ENCODE measurements around the gene ZSWIM4.
"Not testable (repeated sequence)": the region's sequence is repeated elsewhere in the genome, so short reads cannot be mapped to it uniquely, and the experiment has no call there.

The ZSWIM4 gene

DNA sequence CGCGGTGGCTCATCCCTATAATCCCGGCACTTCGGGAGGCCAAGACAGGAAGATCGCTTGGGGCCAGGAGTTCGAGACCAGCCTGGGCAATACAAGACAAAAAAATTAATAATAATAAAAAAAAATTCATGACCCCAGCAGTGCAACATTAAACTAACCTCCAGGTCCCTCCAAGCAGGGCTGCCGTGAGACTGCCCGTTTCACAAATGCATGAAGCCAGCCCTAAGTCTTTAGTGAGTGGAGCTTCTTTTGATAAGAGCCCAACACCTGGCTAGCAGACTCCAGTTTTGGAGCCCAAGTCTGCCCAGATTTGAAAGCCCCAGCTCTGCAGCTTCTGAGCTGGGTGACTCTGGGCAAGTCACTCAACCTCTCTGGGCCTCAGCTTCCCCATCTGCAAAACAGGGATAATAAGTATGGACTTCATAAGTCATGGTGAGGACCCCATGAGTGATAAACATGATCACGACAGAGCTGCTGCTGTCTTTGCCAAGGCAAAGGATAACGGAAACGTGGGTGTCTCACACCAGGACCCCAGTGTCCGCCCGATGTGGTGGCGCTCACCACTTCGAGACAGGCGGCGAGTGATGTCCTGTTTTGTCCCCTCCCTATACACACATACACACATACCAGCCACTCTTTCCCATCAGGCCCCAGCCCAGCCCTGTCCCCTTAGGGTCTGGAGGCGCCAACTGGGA is 43.3 kb downstream of the ZSWIM4 start:
- no peak for DNase-seq

DNA sequence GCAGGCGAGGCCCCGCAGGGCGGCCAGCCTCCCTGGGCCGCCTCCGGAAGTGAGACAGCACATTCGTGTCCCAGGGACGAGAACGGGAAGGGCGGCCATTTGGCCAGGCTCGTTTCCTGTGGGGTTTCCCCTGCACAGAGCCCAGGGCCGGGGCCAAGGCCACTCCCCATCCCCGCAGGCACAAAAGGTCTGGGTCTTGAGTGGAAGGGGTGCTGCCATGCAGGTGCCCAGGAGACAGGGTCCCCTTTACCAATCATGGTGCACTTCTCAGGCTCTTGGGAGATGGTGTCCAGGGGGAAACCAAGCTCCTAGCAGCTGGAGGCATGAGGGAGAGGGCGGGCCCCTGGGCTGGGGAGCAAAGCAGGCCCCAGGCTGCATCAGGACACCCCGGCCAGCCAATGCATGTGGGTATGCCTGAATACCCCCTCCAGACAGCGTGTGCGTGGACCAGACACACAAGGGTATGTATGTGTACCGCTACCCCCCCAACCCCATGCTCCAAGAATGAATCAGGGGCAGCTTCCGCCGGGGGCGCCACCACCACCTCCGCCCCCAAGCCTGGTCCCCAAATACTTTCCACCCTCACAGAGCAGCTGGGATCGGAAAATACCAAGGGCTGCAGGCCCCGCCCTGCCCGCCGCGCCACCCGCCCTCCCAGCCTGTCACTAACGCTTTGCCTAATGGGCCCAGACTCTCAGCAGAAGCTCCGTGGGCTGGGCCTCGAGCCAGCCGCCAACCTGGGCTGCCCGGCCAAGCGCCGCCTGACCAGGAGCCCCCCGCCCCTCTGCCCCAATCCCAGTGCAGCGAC is 44.1 kb downstream of the ZSWIM4 start:
- peak; percentile 42 for DNase-seq

DNA sequence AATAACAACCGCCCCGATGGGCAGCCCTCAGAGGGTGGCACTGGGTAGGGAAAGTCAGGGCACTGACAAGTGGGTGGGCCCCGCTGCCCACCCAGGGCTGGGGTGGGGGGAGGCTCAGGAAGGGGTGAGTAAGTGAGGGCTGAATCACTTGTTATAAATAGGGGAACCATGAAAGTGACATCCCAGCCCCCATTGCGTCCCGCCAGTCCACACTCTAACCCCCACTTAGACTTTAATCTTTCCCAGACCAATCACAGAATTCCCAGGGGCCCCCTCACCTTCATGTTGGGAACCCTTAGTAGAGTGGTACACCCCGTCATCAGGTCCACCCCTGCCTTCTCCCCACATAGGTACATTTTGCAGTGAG is 44.7 kb downstream of the ZSWIM4 start:
- no peak for DNase-seq

DNA sequence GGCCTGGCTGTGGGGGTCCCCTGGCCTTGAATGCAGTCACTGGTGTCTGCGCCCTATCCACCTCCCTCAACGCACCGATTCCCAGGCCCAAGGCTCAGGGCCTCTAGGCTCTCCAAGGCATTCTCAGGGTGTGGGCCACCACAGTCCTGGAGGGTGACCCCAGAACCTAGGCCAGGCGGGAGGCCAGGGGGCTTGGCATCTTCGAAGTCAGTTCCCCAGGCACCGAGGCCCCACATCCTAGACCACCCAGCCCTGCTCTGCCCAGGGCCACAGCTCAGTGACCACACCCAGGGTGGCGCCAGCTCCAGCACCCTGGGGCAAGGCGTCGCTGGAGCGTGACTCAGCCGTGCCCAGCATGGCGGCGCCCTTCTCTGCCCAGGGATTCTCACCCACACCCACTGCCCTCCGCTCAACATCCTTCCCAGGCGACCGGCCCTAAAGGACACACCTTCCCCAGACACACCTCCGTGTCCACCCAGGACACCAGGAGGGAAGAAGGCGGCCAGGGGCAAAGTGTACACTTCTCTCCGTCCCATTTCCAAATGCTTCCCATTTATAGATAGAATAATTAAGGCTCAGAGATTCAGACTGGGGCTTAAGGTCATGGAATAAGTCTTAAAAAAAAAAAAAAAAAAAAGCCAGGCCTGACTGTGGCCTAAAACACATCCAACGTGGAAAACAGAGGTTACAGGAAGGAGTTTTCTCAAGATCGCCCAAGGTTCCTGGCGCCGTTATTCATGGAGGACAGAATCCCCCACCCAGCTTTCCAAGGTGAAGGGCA is 45.3 kb downstream of the ZSWIM4 start:
- peak; percentile 47 for DNase-seq

- no peak for DNase-seq
Measured at GRCh38 chr19:13841086-13841961, 46.1 kb downstream of the ZSWIM4 start.

GRCh38 chr19:13841962-13842290 is 46.7 kb downstream of the ZSWIM4 start:
- DNase-seq, result no peak

- peak; percentile 43 for DNase-seq
Measured at GRCh38 chr19:13842291-13843103, 47.3 kb downstream of the ZSWIM4 start.

DNA sequence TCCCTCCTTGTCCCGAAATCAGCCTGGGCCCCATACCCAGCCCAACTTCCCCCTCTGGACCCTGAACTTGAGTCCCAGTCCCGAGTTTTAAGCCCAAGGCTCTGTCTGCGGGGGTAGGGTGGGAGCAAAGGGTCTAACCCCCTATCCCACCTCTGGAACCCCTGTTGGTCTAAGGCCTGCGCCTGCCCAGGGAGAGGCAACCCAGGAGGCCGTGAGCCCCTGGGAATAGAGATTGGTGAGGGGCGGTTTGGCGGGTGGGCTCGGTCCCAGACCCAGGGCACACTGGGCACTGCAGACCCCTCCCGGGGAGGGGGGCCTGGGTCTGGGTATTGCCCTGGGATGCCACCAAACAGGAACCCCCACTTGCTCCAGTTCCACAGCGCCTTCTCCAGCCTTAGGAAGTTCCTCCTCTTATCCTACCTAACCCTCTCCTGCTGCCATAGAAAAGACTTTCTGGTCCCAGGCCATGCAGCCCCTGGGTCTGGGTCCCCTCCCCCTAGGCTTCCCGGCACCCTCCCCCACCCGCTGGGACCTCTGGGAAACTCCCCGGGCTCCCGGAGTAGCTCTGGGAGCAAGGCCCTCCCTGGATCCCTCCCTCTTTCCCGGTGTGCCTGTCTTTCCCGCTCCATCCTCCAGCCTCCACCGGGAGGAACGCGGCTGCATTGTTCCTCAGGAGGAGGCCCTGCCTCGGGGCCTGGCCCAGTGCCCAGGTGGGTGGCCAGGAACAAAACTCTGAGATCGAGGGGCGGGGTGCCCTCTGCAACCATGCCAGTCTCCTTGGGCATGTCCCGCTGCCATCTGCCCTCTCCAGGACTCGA is 48.1 kb downstream of the ZSWIM4 start:
- DNase-seq, result peak; percentile 41

- DNase-seq, result no peak
Measured at GRCh38 chr19:13844130-13844631, 48.9 kb downstream of the ZSWIM4 start.

GRCh38 chr19:13846557-13847406 is 51.5 kb downstream of the ZSWIM4 start:
- DNase-seq, result peak; percentile 81

GRCh38 chr19:13847407-13848339 is 52.4 kb downstream of the ZSWIM4 start:
- peak; percentile 68 for DNase-seq

- DNase-seq, result no peak
Measured at GRCh38 chr19:13848340-13848677, 53.1 kb downstream of the ZSWIM4 start.

- no peak for DNase-seq
Measured at GRCh38 chr19:13848798-13849676, 53.8 kb downstream of the ZSWIM4 start.

DNA sequence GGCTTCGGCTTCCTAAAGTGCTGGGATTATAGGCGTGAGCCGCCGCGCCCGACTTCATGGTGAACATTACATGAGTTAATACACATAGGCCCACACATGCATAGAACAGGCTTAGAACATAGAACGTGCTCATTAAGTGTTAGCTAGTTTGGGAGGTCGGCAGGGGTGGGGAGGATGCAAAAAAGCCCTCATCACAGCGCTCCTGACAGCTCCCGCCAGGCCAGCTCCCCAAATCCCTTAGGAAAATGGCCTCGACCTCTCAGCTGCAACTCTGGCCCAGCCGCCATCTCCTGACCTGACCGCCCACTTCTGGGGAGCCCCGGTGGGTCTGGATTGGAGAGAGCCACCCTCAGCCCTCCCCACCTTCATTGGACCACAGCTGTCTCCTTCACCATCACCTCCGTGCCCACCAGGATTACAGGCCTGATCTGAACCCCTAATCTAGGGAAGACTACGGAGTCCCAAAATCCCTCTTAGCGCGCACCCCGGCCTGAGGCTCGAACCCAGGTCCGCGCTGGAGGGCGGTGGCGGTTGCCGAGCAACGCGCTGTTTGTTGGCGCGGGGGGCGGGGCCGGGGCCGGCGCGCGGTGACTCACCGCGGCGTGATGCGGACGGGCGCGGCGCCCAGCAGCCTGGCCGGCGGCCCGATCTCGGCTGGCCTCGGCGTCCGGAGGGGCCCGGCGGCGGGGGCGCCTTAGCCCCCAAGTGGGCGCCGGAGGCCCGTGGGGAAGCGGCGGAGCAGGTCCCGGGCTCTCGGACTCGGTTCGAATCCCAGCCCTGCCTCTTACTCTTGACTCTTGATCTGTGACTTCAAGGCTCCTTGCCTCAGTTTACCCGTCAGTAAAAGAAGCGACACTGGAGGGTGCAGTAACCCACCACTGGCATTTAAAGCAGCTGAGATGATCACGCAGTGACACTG is 55.0 kb downstream of the ZSWIM4 start:
- DNase-seq, result peak; percentile 51

DNA sequence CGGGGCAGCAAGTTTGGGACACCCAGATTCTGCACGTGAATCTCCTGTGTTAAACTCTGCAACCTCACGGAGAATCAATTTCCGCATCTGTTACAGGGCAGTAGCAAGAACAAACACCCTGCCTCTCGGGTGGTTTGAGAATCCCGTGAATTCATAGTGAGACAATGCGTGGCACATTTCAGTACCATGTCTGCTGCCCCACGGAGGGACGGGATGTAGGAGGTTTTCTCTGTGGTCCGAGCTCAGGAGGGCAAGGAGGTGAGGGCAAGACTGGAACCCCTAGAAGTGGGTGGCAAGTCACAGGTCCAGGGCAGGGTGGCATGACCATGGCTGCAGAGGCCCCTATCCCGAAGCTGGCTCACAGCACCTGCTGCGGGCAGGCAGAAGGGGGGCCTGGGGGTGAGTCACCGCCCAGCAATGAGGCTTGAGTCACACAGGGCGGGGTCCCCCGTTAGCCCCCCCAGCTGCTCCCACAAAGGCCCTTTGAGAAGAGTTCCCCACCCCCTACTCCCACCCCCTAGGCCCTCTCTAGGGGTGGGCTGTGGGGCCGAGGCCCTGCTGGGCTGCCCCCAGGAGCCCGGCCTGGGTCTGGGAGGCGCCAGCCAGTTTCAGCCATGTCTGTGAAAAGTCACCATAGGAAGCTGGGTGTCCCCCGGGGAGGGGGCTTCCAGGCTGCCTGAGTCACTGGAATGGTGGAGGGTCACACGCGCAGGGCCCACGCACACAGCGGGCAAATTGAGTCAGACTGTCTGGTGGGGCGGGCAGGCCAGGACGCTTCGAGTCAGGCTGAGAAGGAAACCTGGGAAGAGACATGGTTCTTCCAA is 55.9 kb downstream of the ZSWIM4 start:
- DNase-seq, result peak; percentile 94

DNA sequence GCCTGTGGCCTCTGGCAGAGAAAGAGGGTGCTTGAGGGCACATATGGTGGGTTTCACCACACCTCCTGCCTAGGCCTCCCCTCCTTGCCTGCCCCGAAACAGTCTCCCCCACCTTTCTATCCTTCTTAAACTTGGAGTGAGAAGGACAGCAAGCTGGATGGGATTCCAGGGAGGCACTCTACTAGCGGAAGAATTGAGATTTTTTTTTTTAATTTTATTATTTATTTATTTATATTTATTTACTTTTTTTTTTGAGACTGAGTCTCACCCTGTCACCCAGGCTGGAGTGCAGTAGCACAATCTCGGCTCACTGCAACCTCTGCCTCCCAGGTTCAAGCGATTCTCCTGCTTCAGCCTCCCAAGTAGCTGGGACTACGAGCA is 56.5 kb downstream of the ZSWIM4 start:
- not testable (repeated sequence) for DNase-seq

Data from kidney glomerular epithelial cell (primary cell).